Progenitor cell of endocrine pancreas (in vitro differentiated cells): ENCODE results near the gene NTN1. TPM values are rescaled to one million over a fixed set of nuclear protein-coding genes. Genes with fewer than 3 reads are reported as not detected.
"Not testable (repeated sequence)": the region's sequence is repeated elsewhere in the genome, so short reads cannot be mapped to it uniquely, and the experiment has no call there.

ENCODE experiments used
- DNase-seq: peaks from one replicate; pipeline ENCODE4 v3.0.0; 2021; ENCODE audit warnings: low spot score; ENCODE audit not compliant: unreplicated experiment
- H3K27ac Mint-ChIP-seq: 2 replicates; pipeline ENCODE4 v1.8.0; 2021; ENCODE audit warnings: mild to moderate bottlenecking, moderate library complexity, mixed read lengths
- H3K27me3 Mint-ChIP-seq: 2 replicates; pipeline ENCODE4 v1.8.0; 2021; ENCODE audit warnings: mixed read lengths
- H3K36me3 Mint-ChIP-seq: 2 replicates; pipeline ENCODE4 v1.8.0; 2022; ENCODE audit warnings: mixed read lengths; ENCODE audit not compliant: insufficient read depth
- H3K4me1 Mint-ChIP-seq: 2 replicates; pipeline ENCODE4 v1.8.0; 2021; ENCODE audit warnings: low read depth, mixed read lengths
- H3K4me3 Mint-ChIP-seq: 2 replicates; pipeline ENCODE4 v1.8.0; 2021; ENCODE audit warnings: low read depth, mild to moderate bottlenecking, moderate library complexity, mixed read lengths
- H3K9me3 Mint-ChIP-seq: 2 replicates; pipeline ENCODE4 v1.8.0; 2021; ENCODE audit warnings: low read depth, mixed read lengths
- CTCF ChIP-seq: fragments of 200-600 bp; sonication (generic); IDR thresholded peaks from one replicate; pipeline ENCODE4 v1.5.0; 2021; ENCODE audit warnings: antibody characterized with exemption, mild to moderate bottlenecking; ENCODE audit not compliant: unreplicated experiment
- total RNA-seq: library from RNA; stranded (reverse); gene quantifications from 2 replicates; pipeline ENCODE4 v1.2.1, GENCODE V29; 2021

The NTN1 gene
- total RNA-seq, 1 donor from 2014 or later, result 4.4 TPM

GRCh38 chr17:9144502-9145249 is 123.4 kb downstream of the NTN1 start:
- Mint-ChIP-seq H3K36me3 (no peaks in the 10 kb centered on the region), H3K27me3 (peaks cover 66% of the 10 kb centered on the region), H3K4me3 (no peak overlapping the region), H3K9me3 (no peaks in the 10 kb centered on the region), H3K27ac (no peak overlapping the region), H3K4me1 (peaks cover 31% of the 10 kb centered on the region)
- no peak for TF ChIP-seq CTCF
- no peak for DNase-seq

GRCh38 chr17:9146064-9146463 is 124.8 kb downstream of the NTN1 start:
- peaks cover 42% of the 10 kb centered on the region for H3K4me1 Mint-ChIP-seq
- no peak for TF ChIP-seq CTCF
- no peaks in the 10 kb centered on the region for H3K36me3 Mint-ChIP-seq
- no peak for DNase-seq
- H3K4me3 Mint-ChIP-seq, result no peak overlapping the region
- H3K9me3 Mint-ChIP-seq, result no peaks in the 10 kb centered on the region
- H3K27ac Mint-ChIP-seq, result no peak overlapping the region
- peaks cover 73% of the 10 kb centered on the region for H3K27me3 Mint-ChIP-seq

GRCh38 chr17:9148905-9149525 is 127.7 kb downstream of the NTN1 start:
- no peak overlapping the region for H3K4me3 Mint-ChIP-seq
- no peak overlapping the region for H3K27ac Mint-ChIP-seq
- peaks cover 3% of the 10 kb centered on the region for H3K9me3 Mint-ChIP-seq
- H3K4me1 Mint-ChIP-seq, result peaks cover 38% of the 10 kb centered on the region
- no peak for DNase-seq
- peaks cover 82% of the 10 kb centered on the region for H3K27me3 Mint-ChIP-seq
- H3K36me3 Mint-ChIP-seq, result no peaks in the 10 kb centered on the region
- TF ChIP-seq CTCF, result no peak

GRCh38 chr17:9150446-9151090 is 129.3 kb downstream of the NTN1 start:
- peaks cover 87% of the 10 kb centered on the region for H3K27me3 Mint-ChIP-seq
- no peak for DNase-seq
- H3K27ac Mint-ChIP-seq, result peak overlapping the region; percentile 97
- H3K9me3 Mint-ChIP-seq, result peaks cover 3% of the 10 kb centered on the region
- H3K4me1 Mint-ChIP-seq, result peaks cover 29% of the 10 kb centered on the region
- no peak for TF ChIP-seq CTCF
- H3K4me3 Mint-ChIP-seq, result peak overlapping the region; percentile 50
- H3K36me3 Mint-ChIP-seq, result no peaks in the 10 kb centered on the region

- H3K4me1 Mint-ChIP-seq, result peaks cover 27% of the 10 kb centered on the region
- DNase-seq, result no peak
- H3K27me3 Mint-ChIP-seq, result peaks cover 87% of the 10 kb centered on the region
- peak overlapping the region; percentile 97 for H3K27ac Mint-ChIP-seq
- peaks cover 3% of the 10 kb centered on the region for H3K9me3 Mint-ChIP-seq
- no peak for TF ChIP-seq CTCF
- H3K4me3 Mint-ChIP-seq, result no peak overlapping the region
- no peaks in the 10 kb centered on the region for H3K36me3 Mint-ChIP-seq
Measured at GRCh38 chr17:9151091-9151490, 129.8 kb downstream of the NTN1 start.

- H3K4me3 Mint-ChIP-seq, H3K9me3 Mint-ChIP-seq, H3K36me3 Mint-ChIP-seq, DNase-seq: not testable (repeated sequence)
- Mint-ChIP-seq H3K27me3 (peaks cover 87% of the 10 kb centered on the region), H3K27ac (peak overlapping the region; percentile 81), H3K4me1 (peaks cover 27% of the 10 kb centered on the region)
Measured at GRCh38 chr17:9151740-9152139, 130.4 kb downstream of the NTN1 start.
